ENCODE measurements around the gene SERPINF2. TPM values are rescaled to one million over a fixed set of nuclear protein-coding genes. Genes with fewer than 3 reads are reported as not detected.

SERPINF2 gene
- polyA plus RNA-seq, 1 experiment = 0.02 TPM

GRCh38 chr17:1774390-1775176 is 31.9 kb downstream of the SERPINF2 start:
- ChIA-PET CTCF (interaction anchor here (1.3 to 14.2 kb wide), 2 partner anchors 9 to 57 kb away, joined by 4 to 224 read pairs; no protein-coding TSS in a partner anchor), POLR2A (no interaction called here)
- TF ChIP-seq CTCF (IDR thresholded peaks at IDR 0.05; ENCODE audit: insufficient read depth, low read depth, low read length) = no peak
- H3K27me3 ChIP-seq (ENCODE audit: control insufficient read depth, insufficient read depth, low read length) = no peaks in the 10 kb centered on the region
- H3K4me3 ChIP-seq (ENCODE audit: low read depth, low read length) = no peak overlapping the region
- peaks cover 22% of the 10 kb centered on the region for H3K36me3 ChIP-seq (ENCODE audit: control insufficient read depth, insufficient read depth, low read length)
- DNase-seq (ENCODE audit: low read depth) = no peak

DNA sequence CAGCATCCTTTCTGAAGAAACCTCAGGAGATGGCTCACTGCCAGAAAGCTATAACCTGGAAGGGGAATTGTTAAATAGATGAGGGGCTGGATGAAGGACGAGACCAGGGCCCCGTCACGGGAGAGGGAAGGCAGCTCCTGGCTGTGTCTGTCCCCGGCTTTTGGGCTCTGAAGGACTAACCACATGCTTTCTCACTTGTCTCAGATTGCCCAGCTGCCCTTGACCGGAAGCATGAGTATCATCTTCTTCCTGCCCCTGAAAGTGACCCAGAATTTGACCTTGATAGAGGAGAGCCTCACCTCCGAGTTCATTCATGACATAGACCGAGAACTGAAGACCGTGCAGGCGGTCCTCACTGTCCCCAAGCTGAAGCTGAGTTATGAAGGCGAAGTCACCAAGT is 33.7 kb downstream of the SERPINF2 start:
- H3K27me3 ChIP-seq (ENCODE audit: control insufficient read depth, insufficient read depth, low read length) = no peaks in the 10 kb centered on the region
- no peak for TF ChIP-seq CTCF (IDR thresholded peaks at IDR 0.05; ENCODE audit: insufficient read depth, low read depth, low read length)
- no peak for DNase-seq (ENCODE audit: low read depth)
- no peak overlapping the region for H3K4me3 ChIP-seq (ENCODE audit: low read depth, low read length)
- ChIA-PET POLR2A (no interaction called here), CTCF (interaction anchor here (1.0 to 14.2 kb wide), 2 partner anchors 19 to 59 kb away, joined by 4 to 224 read pairs; no protein-coding TSS in a partner anchor)
- peaks cover 17% of the 10 kb centered on the region for H3K36me3 ChIP-seq (ENCODE audit: control insufficient read depth, insufficient read depth, low read length)

GRCh38 chr17:1776857-1777256 is 34.2 kb downstream of the SERPINF2 start:
- TF ChIP-seq CTCF (IDR thresholded peaks at IDR 0.05; ENCODE audit: insufficient read depth, low read depth, low read length) = no peak
- no peak for DNase-seq (ENCODE audit: low read depth)
- Histone ChIP-seq H3K27me3 (ENCODE audit: control insufficient read depth, insufficient read depth, low read length) (no peaks in the 10 kb centered on the region), H3K4me3 (ENCODE audit: low read depth, low read length) (no peak overlapping the region), H3K36me3 (ENCODE audit: control insufficient read depth, insufficient read depth, low read length) (peaks cover 17% of the 10 kb centered on the region)
- CTCF ChIA-PET = interaction anchor here (1.3 to 14.2 kb wide), 2 partner anchors 9 to 60 kb away, joined by 3 to 224 read pairs; no protein-coding TSS in a partner anchor
- POLR2A ChIA-PET = no interaction called here

DNA sequence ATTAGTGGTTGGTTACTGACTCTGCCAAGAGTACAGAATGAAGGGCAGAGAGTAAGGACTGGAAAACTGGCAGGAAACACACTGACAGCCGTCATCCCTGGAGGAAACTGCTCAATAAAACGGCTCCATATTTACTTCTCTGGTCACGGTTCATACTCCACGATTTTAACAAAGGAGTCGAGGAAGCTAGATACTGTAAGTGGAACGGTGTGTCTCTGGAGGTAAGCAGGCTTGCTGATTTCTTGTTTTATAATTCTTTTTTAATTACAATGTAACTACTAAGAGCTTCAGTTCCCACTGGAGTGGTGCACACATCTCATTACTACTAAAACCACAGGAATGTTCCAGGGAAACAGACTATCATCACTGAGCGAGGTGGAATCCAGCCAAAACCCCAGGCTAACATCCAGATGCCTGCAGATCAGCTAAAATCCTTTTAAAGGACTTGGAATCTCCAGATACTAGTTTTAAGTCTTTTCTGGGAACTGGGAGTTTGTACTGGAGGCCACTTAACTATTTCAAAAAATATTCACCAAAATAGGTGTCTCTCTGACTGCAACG is 37.0 kb downstream of the SERPINF2 start:
- TF ChIP-seq CTCF (IDR thresholded peaks at IDR 0.05; ENCODE audit: insufficient read depth, low read depth, low read length) = no peak
- Histone ChIP-seq H3K4me3 (ENCODE audit: low read depth, low read length) (no peak overlapping the region), H3K27me3 (ENCODE audit: control insufficient read depth, insufficient read depth, low read length) (no peaks in the 10 kb centered on the region), H3K36me3 (ENCODE audit: control insufficient read depth, insufficient read depth, low read length) (peaks cover 15% of the 10 kb centered on the region)
- DNase-seq (ENCODE audit: low read depth) = peak; percentile 93
- ChIA-PET CTCF (interaction anchor here (0.7 to 14.2 kb wide), 5 partner anchors 13 to 110 kb away, joined by 3 to 224 read pairs (median 4); no protein-coding TSS in a partner anchor), POLR2A (interaction anchor here (1.2 to 1.3 kb wide), 2 partner anchors 17 to 63 kb away, joined by 4 to 5 read pairs; no protein-coding TSS in a partner anchor)

- CTCF ChIA-PET = interaction anchor here (0.9 to 14.2 kb wide), 5 partner anchors 50 to 267 kb away, joined by 3 to 224 read pairs (median 3); no protein-coding TSS in a partner anchor
- H3K36me3 ChIP-seq (ENCODE audit: control insufficient read depth, insufficient read depth, low read length) = peaks cover 7% of the 10 kb centered on the region
- no peak overlapping the region for H3K4me3 ChIP-seq (ENCODE audit: low read depth, low read length)
- H3K27me3 ChIP-seq (ENCODE audit: control insufficient read depth, insufficient read depth, low read length) = no peaks in the 10 kb centered on the region
- TF ChIP-seq CTCF (IDR thresholded peaks at IDR 0.05; ENCODE audit: insufficient read depth, low read depth, low read length) = no peak
- no peak for DNase-seq (ENCODE audit: low read depth)
- POLR2A ChIA-PET = no interaction called here
These were observed 39.5 kb downstream of the SERPINF2 start for GRCh38 chr17:1782171-1782567.
